Type B pancreatic cell (in vitro differentiated cells): ENCODE measurements around the gene JAKMIP2. TPM values are rescaled to one million over a fixed set of nuclear protein-coding genes. Genes with fewer than 3 reads are reported as not detected.

Experiments
- DNase-seq: peaks from one replicate; pipeline ENCODE4 v3.0.0; 2021; ENCODE audit warnings: mixed read lengths; ENCODE audit not compliant: unreplicated experiment; ENCODE audit errors: extremely low spot score
- H3K27ac Mint-ChIP-seq: 2 replicates; pipeline ENCODE4 v1.8.0; 2021; ENCODE audit warnings: mild to moderate bottlenecking, mixed read lengths
- H3K27me3 Mint-ChIP-seq: 2 replicates; pipeline ENCODE4 v1.8.0; 2021; ENCODE audit warnings: mixed read lengths
- H3K36me3 Mint-ChIP-seq: 2 replicates; pipeline ENCODE4 v1.8.0; 2021; ENCODE audit warnings: mixed read lengths
- H3K4me1 Mint-ChIP-seq: one replicate; pipeline ENCODE4 v1.8.0; 2021; ENCODE audit warnings: mixed read lengths; ENCODE audit not compliant: unreplicated experiment
- H3K4me3 Mint-ChIP-seq: 2 replicates; pipeline ENCODE4 v1.8.0; 2021; ENCODE audit warnings: mild to moderate bottlenecking, mixed read lengths
- H3K9me3 Mint-ChIP-seq: 2 replicates; pipeline ENCODE4 v1.8.0; 2021; ENCODE audit warnings: mixed read lengths
- total RNA-seq: library from RNA; stranded (reverse); gene quantifications from 2 replicates; pipeline ENCODE4 v1.2.1, GENCODE V29; 2021; ENCODE audit warnings: low replicate concordance
- TF ChIP-seq, protein P1 (sequence below): fragments of 200-600 bp; sonication (generic); conservative IDR thresholded peaks from 2 replicates; pipeline ENCODE4 v1.5.0; 2021; ENCODE audit warnings: antibody characterized with exemption, mild to moderate bottlenecking

Gene JAKMIP2
- total RNA-seq, 1 donor from 2014 or later, result 13.8 TPM

DNA sequence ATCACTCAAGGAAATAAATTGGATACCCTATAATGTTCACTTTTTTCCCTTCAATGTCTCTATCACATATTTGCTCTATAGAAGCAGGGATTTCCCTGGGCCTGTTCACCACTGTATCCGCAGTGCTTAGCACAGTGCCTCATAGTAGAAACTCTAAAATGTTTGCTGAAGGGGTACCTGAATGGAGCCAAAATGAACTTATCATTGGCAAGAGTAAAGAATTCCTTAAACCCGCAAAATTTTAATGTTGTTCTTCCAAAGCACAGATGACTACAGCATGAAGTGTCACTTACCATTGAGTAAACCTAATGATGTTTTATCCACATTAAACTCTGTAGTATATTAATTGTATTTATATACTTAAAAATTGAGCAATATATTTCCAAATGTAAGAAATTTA is 96.1 kb downstream of the JAKMIP2 start:
- Mint-ChIP-seq H3K36me3 (no peaks in the 10 kb centered on the region), H3K9me3 (no peaks in the 10 kb centered on the region), H3K27me3 (no peaks in the 10 kb centered on the region), H3K27ac (no peak overlapping the region), H3K4me1 (peaks cover 15% of the 10 kb centered on the region), H3K4me3 (no peak overlapping the region)
- TF ChIP-seq, protein P1, sequence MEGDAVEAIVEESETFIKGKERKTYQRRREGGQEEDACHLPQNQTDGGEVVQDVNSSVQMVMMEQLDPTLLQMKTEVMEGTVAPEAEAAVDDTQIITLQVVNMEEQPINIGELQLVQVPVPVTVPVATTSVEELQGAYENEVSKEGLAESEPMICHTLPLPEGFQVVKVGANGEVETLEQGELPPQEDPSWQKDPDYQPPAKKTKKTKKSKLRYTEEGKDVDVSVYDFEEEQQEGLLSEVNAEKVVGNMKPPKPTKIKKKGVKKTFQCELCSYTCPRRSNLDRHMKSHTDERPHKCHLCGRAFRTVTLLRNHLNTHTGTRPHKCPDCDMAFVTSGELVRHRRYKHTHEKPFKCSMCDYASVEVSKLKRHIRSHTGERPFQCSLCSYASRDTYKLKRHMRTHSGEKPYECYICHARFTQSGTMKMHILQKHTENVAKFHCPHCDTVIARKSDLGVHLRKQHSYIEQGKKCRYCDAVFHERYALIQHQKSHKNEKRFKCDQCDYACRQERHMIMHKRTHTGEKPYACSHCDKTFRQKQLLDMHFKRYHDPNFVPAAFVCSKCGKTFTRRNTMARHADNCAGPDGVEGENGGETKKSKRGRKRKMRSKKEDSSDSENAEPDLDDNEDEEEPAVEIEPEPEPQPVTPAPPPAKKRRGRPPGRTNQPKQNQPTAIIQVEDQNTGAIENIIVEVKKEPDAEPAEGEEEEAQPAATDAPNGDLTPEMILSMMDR, result no peak
- DNase-seq, result no peak

DNA sequence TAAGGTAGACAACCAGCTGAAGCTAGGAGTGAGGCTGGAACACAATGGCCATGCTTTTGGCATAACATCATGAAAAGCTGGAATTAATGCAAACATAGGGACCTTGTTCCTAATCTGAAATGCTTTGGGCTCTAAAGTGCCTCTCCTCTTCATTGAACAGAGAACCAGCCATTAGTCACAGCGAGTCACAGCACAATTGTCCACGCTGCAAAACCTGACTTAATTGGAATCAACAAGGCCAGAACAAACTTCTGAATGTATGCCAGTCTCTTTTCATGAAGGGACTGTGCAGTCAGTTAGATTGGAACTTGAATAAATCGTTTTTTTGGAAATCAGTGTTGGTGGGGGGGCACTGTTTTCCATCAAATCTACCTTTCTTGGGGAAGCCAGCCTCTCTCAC is 96.5 kb downstream of the JAKMIP2 start:
- Mint-ChIP-seq H3K4me3 (no peak overlapping the region), H3K27me3 (no peaks in the 10 kb centered on the region), H3K4me1 (peaks cover 11% of the 10 kb centered on the region), H3K27ac (no peak overlapping the region), H3K9me3 (no peaks in the 10 kb centered on the region), H3K36me3 (no peaks in the 10 kb centered on the region)
- DNase-seq, result no peak
- TF ChIP-seq, protein P1, result no peak

DNA sequence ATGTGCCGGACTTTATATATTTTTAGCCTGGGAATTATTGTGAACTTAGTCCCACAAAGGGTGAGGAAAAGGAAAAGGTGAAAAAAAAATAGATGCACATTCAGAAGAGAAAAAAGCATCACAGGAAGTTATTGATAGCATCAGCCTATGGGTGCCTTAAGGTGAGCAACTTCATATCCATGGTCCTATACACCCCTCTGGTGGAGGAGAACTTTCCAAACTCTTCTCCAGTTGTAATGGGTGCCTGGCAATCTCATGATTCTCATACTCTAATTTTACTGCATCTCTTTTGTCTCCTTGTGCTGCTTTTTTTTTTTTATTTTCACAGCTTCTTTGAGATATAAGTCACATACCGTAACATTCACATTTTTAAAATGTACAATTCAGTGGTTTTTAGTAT is 107.4 kb downstream of the JAKMIP2 start:
- TF ChIP-seq, protein P1, result no peak
- H3K27ac Mint-ChIP-seq, result no peak overlapping the region
- H3K9me3 Mint-ChIP-seq, result no peaks in the 10 kb centered on the region
- peaks cover 5% of the 10 kb centered on the region for H3K36me3 Mint-ChIP-seq
- H3K4me3 Mint-ChIP-seq, result no peak overlapping the region
- no peaks in the 10 kb centered on the region for H3K27me3 Mint-ChIP-seq
- H3K4me1 Mint-ChIP-seq, result no peaks in the 10 kb centered on the region
- DNase-seq, result no peak

DNA sequence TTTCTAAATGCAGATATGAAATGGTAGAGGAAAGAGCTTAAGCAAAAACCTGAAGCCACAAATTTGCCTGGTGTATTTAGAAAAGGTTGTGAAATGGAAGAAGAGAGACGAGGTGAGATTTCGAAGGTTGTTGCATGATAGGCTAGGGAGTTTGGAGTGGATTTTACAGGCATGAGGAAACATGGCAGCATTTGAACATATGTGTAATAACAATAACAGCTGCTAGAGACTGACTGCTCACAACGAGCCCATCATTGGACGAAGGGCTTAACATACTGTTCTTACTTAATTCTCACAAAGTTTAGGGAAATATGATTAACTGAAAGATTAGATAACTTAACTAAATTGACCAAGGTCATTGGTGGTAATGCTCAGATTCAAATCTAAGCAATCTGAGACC is 108.1 kb downstream of the JAKMIP2 start:
- H3K27ac Mint-ChIP-seq, result no peak overlapping the region
- H3K36me3 Mint-ChIP-seq, result peaks cover 5% of the 10 kb centered on the region
- no peak for DNase-seq
- TF ChIP-seq, protein P1, result no peak
- H3K9me3 Mint-ChIP-seq, result no peaks in the 10 kb centered on the region
- no peaks in the 10 kb centered on the region for H3K27me3 Mint-ChIP-seq
- H3K4me1 Mint-ChIP-seq, result no peaks in the 10 kb centered on the region
- no peak overlapping the region for H3K4me3 Mint-ChIP-seq

DNA sequence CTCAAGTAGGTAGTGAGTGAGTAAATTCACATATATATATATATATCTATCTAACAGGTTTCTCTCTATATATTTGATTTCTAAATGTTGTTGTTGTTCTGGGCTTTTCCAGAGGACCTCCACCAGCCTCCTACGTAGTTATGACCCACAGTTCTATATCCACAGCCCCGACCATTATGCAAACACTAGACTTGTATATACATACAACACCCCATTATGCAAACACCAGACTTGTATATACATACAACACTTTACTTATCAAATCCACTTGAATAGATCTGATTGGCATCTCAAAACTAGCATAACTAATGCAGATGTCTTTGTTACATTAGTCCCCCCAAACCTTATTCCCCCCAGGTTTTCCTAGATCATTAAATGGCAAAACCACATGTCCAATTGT is 108.7 kb downstream of the JAKMIP2 start:
- no peak overlapping the region for H3K27ac Mint-ChIP-seq
- H3K9me3 Mint-ChIP-seq, result no peaks in the 10 kb centered on the region

More for the DNA sequence above, 108.7 kb downstream of the JAKMIP2 start:
- no peak overlapping the region for H3K4me3 Mint-ChIP-seq
- H3K4me1 Mint-ChIP-seq, result no peaks in the 10 kb centered on the region
- no peaks in the 10 kb centered on the region for H3K27me3 Mint-ChIP-seq
- no peak for DNase-seq
- TF ChIP-seq, protein P1, result no peak
- H3K36me3 Mint-ChIP-seq, result peaks cover 5% of the 10 kb centered on the region
